Keratinocyte (primary cell): Measurements from ENCODE around the gene VPREB1. TPM values are rescaled to one million over a fixed set of nuclear protein-coding genes. Genes with fewer than 3 reads are reported as not detected.
A peak's percentile ranks its signal among the peaks of the same experiment; 100 is the strongest.
"Not testable (repeated sequence)": the region's sequence is repeated elsewhere in the genome, so short reads cannot be mapped to it uniquely, and the experiment has no call there.

Source experiments
- DNase-seq: peaks from one replicate; pipeline ENCODE4 v3.0.0-alpha.2; 2011; ENCODE audit warnings: low read depth, missing footprints, low spot score
- FAIRE-seq: peaks from 2 replicates; lab custom pipeline; 2011; peaks lifted over from hg19 to GRCh38; lab: Jason Lieb, UNC
- H2AFZ ChIP-seq: 2 replicates; pipeline ENCODE4 v1.6.0; 2012; ENCODE audit warnings: low read length, control low read depth, inconsistent platforms; ENCODE audit not compliant: control insufficient read depth
- H3K27ac ChIP-seq: 2 replicates; pipeline ENCODE4 v1.5.1; 2011; ENCODE audit warnings: low read length; ENCODE audit not compliant: control insufficient read depth, insufficient read depth
- H3K27me3 ChIP-seq: 3 replicates; pipeline ENCODE4 v1.6.0; 2011; ENCODE audit warnings: low read length; ENCODE audit not compliant: control insufficient read depth, insufficient read depth; ENCODE audit errors: extremely low read depth
- H3K36me3 ChIP-seq, 2 experiments: 2 replicates in 1 of 2; 3 replicates in 1 of 2; pipeline ENCODE4 v1.5.1; 2011; ENCODE audit warnings: low read length in 2 of 2, mild to moderate bottlenecking in 1 of 2; ENCODE audit not compliant: control insufficient read depth in 2 of 2, insufficient read depth in 2 of 2; ENCODE audit errors: extremely low read depth in 1 of 2
- H3K4me1 ChIP-seq: 3 replicates; pipeline ENCODE4 v1.5.1; 2011; ENCODE audit warnings: low read length; ENCODE audit not compliant: control insufficient read depth, insufficient read depth; ENCODE audit errors: extremely low read depth
- H3K4me2 ChIP-seq: 3 replicates; pipeline ENCODE4 v1.6.0; 2011; ENCODE audit warnings: low read depth, low read length; ENCODE audit not compliant: control insufficient read depth, insufficient read depth; ENCODE audit errors: extremely low read depth
- H3K4me3 ChIP-seq, 3 experiments: fragments of 200-600 bp in 1 of 3; sonication (generic) in 1 of 3; 2 replicates in 2 of 3; 3 replicates in 1 of 3; pipeline ENCODE4 v1.5.1; 2011 to 2016; ENCODE audit warnings: low read length in 3 of 3, mild to moderate bottlenecking in 3 of 3, control low read depth in 2 of 3, inconsistent platforms in 1 of 3, low read depth in 1 of 3, mixed read lengths in 1 of 3, mixed run types in 1 of 3, moderate library complexity in 1 of 3; ENCODE audit not compliant: control insufficient read depth in 2 of 3, insufficient read depth in 2 of 3; ENCODE audit errors: extremely low read depth in 1 of 3
- H3K79me2 ChIP-seq: 2 replicates; pipeline ENCODE4 v1.6.0; 2012; ENCODE audit warnings: low read length; ENCODE audit not compliant: control insufficient read depth, insufficient read depth
- H3K9ac ChIP-seq: 3 replicates; pipeline ENCODE4 v1.6.0; 2011; ENCODE audit warnings: low read length; ENCODE audit not compliant: control insufficient read depth, insufficient read depth; ENCODE audit errors: extremely low read depth
- H3K9me1 ChIP-seq: 3 replicates; pipeline ENCODE4 v1.6.0; 2011; ENCODE audit warnings: low read length; ENCODE audit not compliant: control insufficient read depth, insufficient read depth; ENCODE audit errors: extremely low read depth
- H3K9me3 ChIP-seq: 2 replicates; pipeline ENCODE4 v1.5.1; 2012; ENCODE audit warnings: low read depth, low read length; ENCODE audit not compliant: control insufficient read depth
- H4K20me1 ChIP-seq: 3 replicates; pipeline ENCODE4 v1.6.0; 2011; ENCODE audit warnings: low read length; ENCODE audit not compliant: control insufficient read depth, insufficient read depth; ENCODE audit errors: extremely low read depth
- EZH2 ChIP-seq: IDR thresholded peaks from one replicate; pipeline ENCODE4 v1.6.1; 2012; ENCODE audit warnings: inconsistent platforms, mild to moderate bottlenecking, low read length, moderate library complexity
- dilution Hi-C: fragments of 300-500 bp; cut with MboI; formaldehyde crosslinking; loops from one replicate; pipeline ENCODE4 v1.7.0; 2020; ENCODE audit warnings: low sequenced_read_pairs; ENCODE audit not compliant: extremely low pct_ligation_motif_present
- polyA plus RNA-seq, 5 experiments: library from polyadenylated mRNA; depleted of rRNA in 3 of 5; stranded (reverse) in 3 of 5; stranded (forward) in 1 of 5; unstranded in 1 of 5; fragments of >200 nt; gene quantifications; 1 replicate in 1 of 5; 2 replicates in 3 of 5; 3 replicates in 1 of 5; pipeline versions ENCODE4 v1.2.1 to v1.2.3, GENCODE V29; 2011 to 2012; ENCODE audit warnings: missing spikeins in 2 of 5, low read depth in 1 of 5, low replicate concordance in 1 of 5
- TF ChIP-seq, protein P1 (sequence below), 3 experiments: IDR thresholded peaks in 1 of 3; conservative IDR thresholded peaks in 1 of 3; optimal IDR thresholded peaks in 1 of 3; 2 replicates in 2 of 3; 3 replicates in 1 of 3; pipeline versions ENCODE3 to v1.5.1; 2011; ENCODE audit warnings: low read length in 3 of 3, mild to moderate bottlenecking in 3 of 3, moderate library complexity in 2 of 3, control low read depth in 1 of 3, inconsistent platforms in 1 of 3; ENCODE audit not compliant: insufficient read depth in 2 of 3; ENCODE audit errors: extremely low read depth in 1 of 3

Gene VPREB1
- polyA plus RNA-seq, 1 donor (not counting 4 experiments of a cell fraction or from before 2014, with no cell fraction given): not detected

DNA sequence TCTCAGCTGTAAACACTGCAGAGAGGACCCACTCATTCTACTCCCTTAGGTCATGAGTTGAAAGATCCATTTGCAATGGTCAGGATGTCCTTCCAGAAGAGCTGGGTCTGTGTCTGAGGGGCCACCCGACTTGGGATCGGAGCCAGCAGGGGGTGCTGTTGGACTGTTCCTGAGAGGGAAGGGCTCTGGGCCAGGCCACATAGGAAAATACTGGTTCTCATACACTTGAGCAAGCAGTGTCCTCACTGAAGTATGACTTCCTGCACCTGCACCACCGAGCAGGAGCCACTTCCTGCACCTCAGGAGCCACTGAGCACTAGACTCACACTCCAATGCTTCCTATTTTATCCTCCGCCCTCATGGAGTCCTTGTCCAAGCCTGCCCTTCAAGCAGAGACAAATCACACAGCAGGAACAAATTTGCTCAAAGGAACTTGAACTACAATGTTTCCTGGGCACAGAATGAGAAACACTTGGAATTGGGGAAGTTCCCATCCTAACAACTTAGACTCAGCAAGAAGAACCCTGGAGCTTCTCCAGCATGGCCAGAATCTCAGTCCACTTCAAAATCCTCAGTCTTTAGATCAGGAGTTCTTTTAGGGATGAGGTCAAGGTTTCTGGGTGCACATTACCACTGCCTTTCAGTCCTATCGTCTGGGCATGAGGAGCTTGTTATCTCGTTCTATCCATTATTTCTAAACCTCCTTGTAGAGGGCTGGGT is 36.6 kb upstream of the VPREB1 start:
- no peak overlapping the region for H3K27ac ChIP-seq
- no peaks in the 10 kb centered on the region for H3K9me1 ChIP-seq
- peaks cover 3% of the 10 kb centered on the region for H3K27me3 ChIP-seq
- no peaks in the 10 kb centered on the region for H3K36me3 ChIP-seq
- no peaks in the 10 kb centered on the region for H3K9me3 ChIP-seq
- H2AFZ ChIP-seq: peak overlapping the region; percentile 71
- peak overlapping the region; percentile 70 for H3K4me2 ChIP-seq
- DNase-seq (peak; percentile 44), FAIRE-seq (peak; percentile 95)
- H4K20me1 ChIP-seq: no peaks in the 10 kb centered on the region
- H3K9ac ChIP-seq: no peak overlapping the region
- H3K79me2 ChIP-seq: no peaks in the 10 kb centered on the region
- peak overlapping the region in 1 of 3 experiments; percentile 9 for H3K4me3 ChIP-seq
- TF ChIP-seq, protein P1, sequence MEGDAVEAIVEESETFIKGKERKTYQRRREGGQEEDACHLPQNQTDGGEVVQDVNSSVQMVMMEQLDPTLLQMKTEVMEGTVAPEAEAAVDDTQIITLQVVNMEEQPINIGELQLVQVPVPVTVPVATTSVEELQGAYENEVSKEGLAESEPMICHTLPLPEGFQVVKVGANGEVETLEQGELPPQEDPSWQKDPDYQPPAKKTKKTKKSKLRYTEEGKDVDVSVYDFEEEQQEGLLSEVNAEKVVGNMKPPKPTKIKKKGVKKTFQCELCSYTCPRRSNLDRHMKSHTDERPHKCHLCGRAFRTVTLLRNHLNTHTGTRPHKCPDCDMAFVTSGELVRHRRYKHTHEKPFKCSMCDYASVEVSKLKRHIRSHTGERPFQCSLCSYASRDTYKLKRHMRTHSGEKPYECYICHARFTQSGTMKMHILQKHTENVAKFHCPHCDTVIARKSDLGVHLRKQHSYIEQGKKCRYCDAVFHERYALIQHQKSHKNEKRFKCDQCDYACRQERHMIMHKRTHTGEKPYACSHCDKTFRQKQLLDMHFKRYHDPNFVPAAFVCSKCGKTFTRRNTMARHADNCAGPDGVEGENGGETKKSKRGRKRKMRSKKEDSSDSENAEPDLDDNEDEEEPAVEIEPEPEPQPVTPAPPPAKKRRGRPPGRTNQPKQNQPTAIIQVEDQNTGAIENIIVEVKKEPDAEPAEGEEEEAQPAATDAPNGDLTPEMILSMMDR (optimal IDR thresholded peaks at IDR 0.05 in 1 of 3, IDR thresholded peaks at IDR 0.05 in 1 of 3, conservative IDR thresholded peaks at IDR 0.05 in 1 of 3; ENCODE audit: extremely low read depth in 1 of 3, insufficient read depth in 2 of 3, low read length in 3 of 3): peak; percentile 86 to 93 (median 88)
- no peak for TF ChIP-seq EZH2
- dilution Hi-C loops: no loop called here
- H3K4me1 ChIP-seq: peaks cover 34% of the 10 kb centered on the region

DNA sequence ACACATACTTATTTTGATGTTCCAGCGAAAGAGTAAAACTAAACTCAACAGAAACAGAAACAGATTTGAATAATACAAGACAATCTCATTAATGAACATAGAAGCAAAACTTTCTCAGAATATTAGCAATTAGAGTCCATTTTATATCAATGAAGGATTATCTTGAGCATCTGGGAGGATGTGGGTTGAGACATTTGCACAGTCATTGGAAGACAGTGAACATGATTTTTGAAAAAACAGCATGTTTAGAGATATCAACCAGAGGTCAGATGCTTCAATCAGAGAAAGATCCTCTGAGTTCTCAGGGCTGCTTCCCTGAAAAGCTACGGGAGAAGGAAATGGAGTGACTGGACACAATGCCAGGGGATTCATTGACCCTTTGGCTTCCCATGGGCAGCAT is 35.9 kb upstream of the VPREB1 start:
- Histone ChIP-seq H3K4me3 (no peak overlapping the region), H3K9me3 (no peaks in the 10 kb centered on the region), H3K4me2 (no peak overlapping the region), H4K20me1 (no peaks in the 10 kb centered on the region), H3K9ac (no peak overlapping the region), H3K4me1 (peaks cover 34% of the 10 kb centered on the region), H2AFZ (no peak overlapping the region), H3K79me2 (no peaks in the 10 kb centered on the region), H3K27ac (no peak overlapping the region), H3K9me1 (no peaks in the 10 kb centered on the region), H3K36me3 (no peaks in the 10 kb centered on the region), H3K27me3 (no peaks in the 10 kb centered on the region)
- no peak for FAIRE-seq
- TF ChIP-seq, protein P1 (optimal IDR thresholded peaks at IDR 0.05 in 1 of 3, IDR thresholded peaks at IDR 0.05 in 1 of 3, conservative IDR thresholded peaks at IDR 0.05 in 1 of 3; ENCODE audit: extremely low read depth in 1 of 3, insufficient read depth in 2 of 3, low read length in 3 of 3): no peak
- TF ChIP-seq EZH2: no peak
- no peak for DNase-seq
- dilution Hi-C loops: no loop called here

DNA sequence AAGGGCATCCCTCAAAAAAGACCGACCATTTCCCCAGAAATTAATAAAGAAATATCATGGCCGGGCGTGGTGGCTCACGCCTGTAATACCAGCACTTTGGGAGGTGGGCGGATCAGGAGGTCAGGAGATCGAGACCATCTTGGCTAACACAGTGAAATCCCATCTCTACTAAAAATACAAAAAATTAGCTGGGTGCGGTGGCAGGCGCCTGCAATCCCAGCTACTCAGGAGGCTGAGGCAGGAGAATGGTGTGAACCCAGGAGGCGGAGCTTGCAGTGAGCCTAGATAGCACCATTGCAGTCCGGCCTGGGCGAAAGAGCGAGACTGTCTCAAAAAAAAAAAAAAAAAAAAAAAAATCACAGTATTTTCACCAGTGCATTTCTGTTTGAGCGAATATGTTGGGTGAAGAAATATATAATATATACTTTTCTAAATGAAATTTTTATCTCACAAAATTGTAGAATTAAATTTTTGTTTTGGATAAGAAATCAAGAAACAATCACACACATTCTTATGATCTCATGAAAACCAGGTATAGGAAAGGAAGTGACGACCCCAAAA is 35.4 kb upstream of the VPREB1 start:
- H3K9ac ChIP-seq, H3K79me2 ChIP-seq, H3K36me3 ChIP-seq, H4K20me1 ChIP-seq, DNase-seq, dilution Hi-C loops, H3K27me3 ChIP-seq, H2AFZ ChIP-seq, H3K9me3 ChIP-seq, H3K4me3 ChIP-seq, H3K27ac ChIP-seq, H3K9me1 ChIP-seq, FAIRE-seq, H3K4me2 ChIP-seq: not testable (repeated sequence)
- H3K4me1 ChIP-seq: peaks cover 34% of the 10 kb centered on the region
